Measurements from ENCODE around the gene KANK3. TPM values are rescaled to one million over a fixed set of nuclear protein-coding genes. Genes with fewer than 3 reads are reported as not detected.
"Not testable (repeated sequence)": the region's sequence is repeated elsewhere in the genome, so short reads cannot be mapped to it uniquely, and the experiment has no call there.

Gene KANK3
- total RNA-seq, 1 donor from 2014 or later: 1.6 TPM

DNA sequence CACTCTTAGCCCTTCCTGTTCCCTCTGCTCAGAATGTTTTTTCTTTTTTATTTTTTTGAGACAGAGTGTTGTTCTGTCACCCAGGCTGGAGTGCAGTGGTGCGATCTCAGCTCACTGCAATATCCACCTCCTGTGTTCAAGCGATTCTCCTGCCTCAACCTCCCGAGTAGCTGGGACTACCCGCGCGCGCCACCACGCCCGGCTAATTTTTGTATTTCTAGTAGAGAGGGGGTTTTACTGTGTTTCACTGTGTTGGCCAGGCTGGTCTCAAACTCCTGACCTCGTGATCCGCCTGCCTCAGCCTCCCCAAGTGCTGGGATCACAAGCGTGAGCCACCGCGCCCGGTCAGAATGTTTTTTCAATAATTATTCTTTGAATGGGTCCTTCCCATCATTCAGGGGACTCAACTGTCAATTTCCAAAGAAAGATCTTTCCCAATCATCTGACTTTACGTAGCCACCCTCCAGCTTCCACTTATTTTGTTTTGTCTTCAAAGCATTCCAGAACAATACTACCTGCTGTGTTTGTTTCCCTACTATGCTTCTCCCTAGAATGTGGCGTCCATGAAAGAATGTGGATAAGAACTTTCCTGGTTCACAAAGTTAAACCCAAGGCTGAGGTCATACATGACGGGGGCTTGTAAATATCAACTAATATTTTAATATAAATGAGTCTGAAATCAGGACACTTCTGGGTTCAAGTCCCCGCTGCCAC lies 23.1 kb downstream of the KANK3 start:
- no peaks in the 10 kb centered on the region for H3K27me3 Mint-ChIP-seq
- peak overlapping the region; percentile 99 for H3K27ac Mint-ChIP-seq
- TF ChIP-seq, protein P1, sequence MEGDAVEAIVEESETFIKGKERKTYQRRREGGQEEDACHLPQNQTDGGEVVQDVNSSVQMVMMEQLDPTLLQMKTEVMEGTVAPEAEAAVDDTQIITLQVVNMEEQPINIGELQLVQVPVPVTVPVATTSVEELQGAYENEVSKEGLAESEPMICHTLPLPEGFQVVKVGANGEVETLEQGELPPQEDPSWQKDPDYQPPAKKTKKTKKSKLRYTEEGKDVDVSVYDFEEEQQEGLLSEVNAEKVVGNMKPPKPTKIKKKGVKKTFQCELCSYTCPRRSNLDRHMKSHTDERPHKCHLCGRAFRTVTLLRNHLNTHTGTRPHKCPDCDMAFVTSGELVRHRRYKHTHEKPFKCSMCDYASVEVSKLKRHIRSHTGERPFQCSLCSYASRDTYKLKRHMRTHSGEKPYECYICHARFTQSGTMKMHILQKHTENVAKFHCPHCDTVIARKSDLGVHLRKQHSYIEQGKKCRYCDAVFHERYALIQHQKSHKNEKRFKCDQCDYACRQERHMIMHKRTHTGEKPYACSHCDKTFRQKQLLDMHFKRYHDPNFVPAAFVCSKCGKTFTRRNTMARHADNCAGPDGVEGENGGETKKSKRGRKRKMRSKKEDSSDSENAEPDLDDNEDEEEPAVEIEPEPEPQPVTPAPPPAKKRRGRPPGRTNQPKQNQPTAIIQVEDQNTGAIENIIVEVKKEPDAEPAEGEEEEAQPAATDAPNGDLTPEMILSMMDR (conservative IDR thresholded peaks at IDR 0.05): no peak
- no peak for DNase-seq (ENCODE audit: extremely low spot score, unreplicated experiment)
- H3K4me1 Mint-ChIP-seq (ENCODE audit: unreplicated experiment): peaks cover 9% of the 10 kb centered on the region
- no peaks in the 10 kb centered on the region for H3K36me3 Mint-ChIP-seq
- no peaks in the 10 kb centered on the region for H3K9me3 Mint-ChIP-seq
- H3K4me3 Mint-ChIP-seq: peak overlapping the region; percentile 99

- not testable (repeated sequence) for H3K27me3 Mint-ChIP-seq; DNase-seq (ENCODE audit: extremely low spot score, unreplicated experiment); H3K9me3 Mint-ChIP-seq; H3K27ac Mint-ChIP-seq; H3K36me3 Mint-ChIP-seq; H3K4me1 Mint-ChIP-seq (ENCODE audit: unreplicated experiment)
- peak overlapping the region; percentile 62 for H3K4me3 Mint-ChIP-seq
Measured at GRCh38 chr19:8318835-8319234, 24.2 kb downstream of the KANK3 start.

DNA sequence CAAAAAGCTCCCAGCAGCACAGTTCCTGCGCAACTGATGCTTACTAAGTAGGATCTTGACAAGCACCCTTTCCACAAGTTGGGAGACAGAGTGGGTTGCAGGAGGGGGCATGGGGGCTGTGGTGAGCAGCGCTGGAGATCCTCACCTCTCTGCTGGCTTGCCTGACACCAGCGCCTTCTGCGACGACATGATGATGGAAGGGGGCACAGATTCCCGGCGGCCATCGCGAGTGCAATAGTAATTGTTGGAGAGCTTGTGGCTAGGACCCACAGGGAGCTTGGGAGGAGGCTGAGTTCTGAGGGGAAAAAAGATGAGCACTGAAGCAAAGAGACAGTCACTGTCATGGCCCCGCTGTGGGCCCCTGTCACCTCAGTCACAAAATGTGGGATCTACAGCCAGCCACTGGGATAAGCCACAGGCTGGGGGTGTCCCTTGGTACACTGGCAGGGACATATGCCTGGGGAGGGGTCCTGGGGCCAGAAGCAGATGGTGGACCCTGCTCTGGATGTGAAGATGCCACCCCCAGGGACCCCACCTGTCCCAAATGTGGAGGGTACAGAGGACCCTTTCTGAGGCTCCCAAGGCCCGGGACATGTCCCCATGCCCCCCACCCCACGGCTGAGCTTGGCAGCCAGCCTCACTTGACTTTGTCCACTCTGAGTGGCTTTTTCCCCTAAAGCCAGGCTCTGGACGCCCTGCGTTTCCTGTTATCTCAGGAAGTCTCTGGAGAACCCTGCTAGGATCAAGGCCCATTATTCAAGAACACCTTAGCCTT lies 26.5 kb downstream of the KANK3 start:
- H3K27me3 Mint-ChIP-seq: no peaks in the 10 kb centered on the region
- DNase-seq (ENCODE audit: extremely low spot score, unreplicated experiment): no peak
- H3K36me3 Mint-ChIP-seq: no peaks in the 10 kb centered on the region
- H3K4me3 Mint-ChIP-seq: no peak overlapping the region
- H3K27ac Mint-ChIP-seq: no peak overlapping the region
- peaks cover 9% of the 10 kb centered on the region for H3K4me1 Mint-ChIP-seq (ENCODE audit: unreplicated experiment)
- TF ChIP-seq, protein P1 (conservative IDR thresholded peaks at IDR 0.05): no peak
- no peaks in the 10 kb centered on the region for H3K9me3 Mint-ChIP-seq

GRCh38 chr19:8314981-8315640 lies 28.0 kb downstream of the KANK3 start:
- H3K9me3 Mint-ChIP-seq; H3K4me1 Mint-ChIP-seq (ENCODE audit: unreplicated experiment); H3K27ac Mint-ChIP-seq; H3K27me3 Mint-ChIP-seq; H3K36me3 Mint-ChIP-seq; DNase-seq (ENCODE audit: extremely low spot score, unreplicated experiment); H3K4me3 Mint-ChIP-seq: not testable (repeated sequence)

- no peak for DNase-seq (ENCODE audit: extremely low spot score, unreplicated experiment)
- Mint-ChIP-seq H3K36me3 (peaks cover 3% of the 10 kb centered on the region), H3K27me3 (peaks cover 3% of the 10 kb centered on the region), H3K4me3 (no peak overlapping the region), H3K27ac (no peak overlapping the region), H3K9me3 (no peaks in the 10 kb centered on the region), H3K4me1 (ENCODE audit: unreplicated experiment) (peaks cover 13% of the 10 kb centered on the region)
- TF ChIP-seq, protein P1 (conservative IDR thresholded peaks at IDR 0.05): no peak
Measured at GRCh38 chr19:8311461-8312260, 31.4 kb downstream of the KANK3 start.

GRCh38 chr19:8310342-8311055 lies 32.6 kb downstream of the KANK3 start:
- peaks cover 13% of the 10 kb centered on the region for H3K4me1 Mint-ChIP-seq (ENCODE audit: unreplicated experiment)

More at GRCh38 chr19:8310342-8311055, 32.6 kb downstream of the KANK3 start:
- TF ChIP-seq, protein P1 (conservative IDR thresholded peaks at IDR 0.05): no peak
- H3K27me3 Mint-ChIP-seq: peaks cover 3% of the 10 kb centered on the region
- no peaks in the 10 kb centered on the region for H3K9me3 Mint-ChIP-seq
- peaks cover 3% of the 10 kb centered on the region for H3K36me3 Mint-ChIP-seq
- DNase-seq (ENCODE audit: extremely low spot score, unreplicated experiment): no peak
- no peak overlapping the region for H3K4me3 Mint-ChIP-seq
- no peak overlapping the region for H3K27ac Mint-ChIP-seq

Data from type B pancreatic cell (in vitro differentiated cells).